GM21825 (cell line): Measurements from ENCODE around the gene MYH9.

Experiments
- ATAC-seq: cut with Tn5 transposase; IDR thresholded peaks from one replicate; pipeline ENCODE4 v1.9.1; 2021; ENCODE audit warnings: mild to moderate bottlenecking, moderate library complexity; ENCODE audit not compliant: unreplicated experiment

The MYH9 gene

GRCh38 chr22:36369004-36369921 is 18.5 kb downstream of the MYH9 start:
- no peak for ATAC-seq

- ATAC-seq, result no peak
These were observed 19.3 kb downstream of the MYH9 start for GRCh38 chr22:36368359-36368983.

GRCh38 chr22:36367479-36367878 is 20.3 kb downstream of the MYH9 start:
- ATAC-seq, result no peak

DNA sequence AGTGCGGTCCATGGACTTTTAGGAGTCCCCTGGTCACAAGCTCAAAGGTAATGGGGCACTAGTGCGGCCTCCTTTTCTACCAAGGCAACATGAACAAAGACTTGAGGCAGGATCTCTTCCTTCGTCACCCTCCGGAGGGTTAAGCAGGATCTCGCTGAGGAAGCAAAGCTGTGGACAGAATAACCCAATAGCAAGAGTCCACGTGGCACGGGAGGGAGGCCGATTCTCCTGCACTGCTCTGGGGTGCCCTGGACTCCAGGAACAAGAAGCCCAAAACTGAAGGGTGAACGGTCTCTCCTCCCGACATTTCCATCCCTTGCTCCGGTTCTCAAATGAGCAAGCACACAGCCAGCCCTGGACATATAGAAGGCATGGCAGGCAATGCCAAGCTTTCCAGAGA is 20.7 kb downstream of the MYH9 start:
- ATAC-seq, result no peak

- no peak for ATAC-seq
These were observed 21.5 kb downstream of the MYH9 start for GRCh38 chr22:36366291-36366708.

DNA sequence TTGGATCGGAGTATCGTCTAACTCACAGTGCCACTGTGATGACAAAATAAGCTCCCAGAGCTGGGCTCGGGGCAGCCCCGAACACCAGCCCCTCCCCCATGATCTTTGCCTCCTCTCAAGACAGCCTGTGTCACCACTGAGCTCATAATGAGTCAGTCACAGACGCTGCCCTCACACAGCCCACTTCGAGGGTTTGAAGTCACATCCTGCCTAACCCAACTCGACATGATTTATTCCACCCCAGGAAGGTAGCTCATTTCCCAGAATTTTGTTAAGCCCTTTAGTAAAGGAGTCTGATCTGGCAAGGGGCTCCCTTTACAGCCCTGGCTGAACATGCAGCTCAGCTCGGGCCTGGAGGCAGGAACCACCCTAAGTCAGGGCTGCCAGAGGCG is 22.8 kb downstream of the MYH9 start:
- ATAC-seq, result no peak

- no peak for ATAC-seq
These were observed 23.3 kb downstream of the MYH9 start for GRCh38 chr22:36364255-36365019.

DNA sequence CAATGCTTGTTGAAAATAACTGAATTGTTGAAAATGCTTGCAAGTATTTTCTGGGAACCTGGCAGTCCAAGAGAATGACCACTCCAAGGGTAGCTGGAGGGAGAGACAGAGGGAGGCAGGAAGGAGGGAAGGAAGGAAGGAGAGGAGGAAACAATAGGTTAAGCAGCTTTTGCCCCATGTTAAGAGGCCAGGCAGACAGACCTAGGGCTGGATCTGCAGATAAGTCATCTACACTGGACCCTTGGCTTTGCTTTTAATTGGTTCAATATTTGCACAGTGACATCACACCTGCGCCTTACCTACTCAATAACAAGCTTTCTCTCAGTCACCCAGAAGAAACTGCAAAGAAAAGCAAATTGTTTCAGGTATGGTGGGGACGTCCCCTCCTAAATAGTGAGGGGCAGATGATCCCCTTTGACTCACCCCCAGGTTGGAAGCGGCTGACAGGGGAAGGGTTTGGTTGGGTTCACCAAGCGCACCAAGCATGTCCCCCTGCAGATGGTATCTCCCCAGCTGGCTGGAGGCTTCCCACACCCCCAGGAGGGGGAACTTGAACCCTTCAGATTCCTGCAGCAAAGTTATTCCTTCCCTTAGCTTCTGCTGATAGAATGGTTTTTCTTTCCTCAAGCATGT is 24.3 kb downstream of the MYH9 start:
- no peak for ATAC-seq

- ATAC-seq, result no peak
These were observed 24.8 kb downstream of the MYH9 start for GRCh38 chr22:36362932-36363331.

DNA sequence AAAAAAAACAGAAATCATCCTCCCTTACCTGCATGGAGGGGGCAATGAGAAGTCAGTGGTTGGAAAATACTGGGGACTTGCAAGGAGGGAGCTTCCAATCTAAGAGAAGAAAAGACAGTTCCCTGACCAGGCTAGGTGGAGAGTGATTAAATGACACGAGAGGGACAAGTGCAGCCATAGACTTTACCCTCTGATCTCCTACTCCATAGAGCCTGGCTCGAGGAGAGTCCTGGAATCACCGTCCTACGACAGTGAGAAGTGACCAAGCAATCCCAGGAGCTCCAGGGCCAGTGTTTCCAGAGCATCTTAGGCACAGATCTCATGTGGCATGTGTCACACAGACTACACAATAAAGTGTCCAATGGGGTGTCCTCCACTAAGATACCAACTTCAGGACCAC is 25.7 kb downstream of the MYH9 start:
- ATAC-seq, result no peak

DNA sequence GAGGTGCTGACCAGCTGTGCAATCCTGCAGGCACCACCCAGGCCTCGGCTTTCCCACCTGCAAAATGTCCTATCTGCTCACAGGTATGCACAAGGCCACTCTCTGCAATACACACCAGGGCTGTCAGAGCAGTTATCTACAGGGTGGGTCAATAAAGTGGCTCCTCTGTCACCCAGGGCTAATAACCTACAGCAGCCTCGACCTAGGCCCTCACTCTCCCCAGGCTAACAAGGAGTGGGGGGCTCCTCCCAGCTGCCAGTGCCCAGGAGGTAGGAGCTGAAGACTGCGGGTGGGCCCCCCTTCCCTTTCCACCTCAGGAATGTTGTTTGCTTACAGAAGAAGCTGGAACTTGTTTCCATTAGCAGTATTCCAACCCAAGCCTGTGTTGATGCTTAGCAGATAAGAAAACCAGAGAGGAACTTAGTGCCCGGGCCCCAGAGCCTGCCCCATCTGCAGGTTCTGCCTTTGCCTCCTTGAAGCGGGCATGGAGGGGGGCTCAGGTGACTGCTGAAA is 26.8 kb downstream of the MYH9 start:
- no peak for ATAC-seq

DNA sequence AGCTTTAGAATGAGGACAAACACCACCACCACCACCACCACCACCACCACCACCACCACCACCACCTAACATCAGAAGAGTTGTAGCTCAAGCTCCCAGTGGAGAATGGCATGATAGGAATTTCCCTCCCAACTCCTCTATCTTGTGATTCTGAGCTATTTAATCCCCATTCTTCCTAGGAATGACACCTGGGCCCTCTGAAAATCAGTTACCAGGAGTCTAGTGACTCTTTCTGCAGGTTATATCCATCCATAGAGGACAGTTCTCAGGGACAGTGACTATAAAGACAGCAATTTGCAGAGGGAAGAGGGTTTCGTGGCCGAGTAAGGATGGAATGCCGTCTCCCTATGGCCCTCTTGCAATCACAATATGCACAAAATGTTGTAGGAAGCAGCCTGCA is 27.8 kb downstream of the MYH9 start:
- ATAC-seq, result no peak

GRCh38 chr22:36359470-36359996 is 28.2 kb downstream of the MYH9 start:
- ATAC-seq, result peak; percentile 22

- ATAC-seq, result peak; percentile 51
These were observed 29.0 kb downstream of the MYH9 start for GRCh38 chr22:36358533-36359469.

DNA sequence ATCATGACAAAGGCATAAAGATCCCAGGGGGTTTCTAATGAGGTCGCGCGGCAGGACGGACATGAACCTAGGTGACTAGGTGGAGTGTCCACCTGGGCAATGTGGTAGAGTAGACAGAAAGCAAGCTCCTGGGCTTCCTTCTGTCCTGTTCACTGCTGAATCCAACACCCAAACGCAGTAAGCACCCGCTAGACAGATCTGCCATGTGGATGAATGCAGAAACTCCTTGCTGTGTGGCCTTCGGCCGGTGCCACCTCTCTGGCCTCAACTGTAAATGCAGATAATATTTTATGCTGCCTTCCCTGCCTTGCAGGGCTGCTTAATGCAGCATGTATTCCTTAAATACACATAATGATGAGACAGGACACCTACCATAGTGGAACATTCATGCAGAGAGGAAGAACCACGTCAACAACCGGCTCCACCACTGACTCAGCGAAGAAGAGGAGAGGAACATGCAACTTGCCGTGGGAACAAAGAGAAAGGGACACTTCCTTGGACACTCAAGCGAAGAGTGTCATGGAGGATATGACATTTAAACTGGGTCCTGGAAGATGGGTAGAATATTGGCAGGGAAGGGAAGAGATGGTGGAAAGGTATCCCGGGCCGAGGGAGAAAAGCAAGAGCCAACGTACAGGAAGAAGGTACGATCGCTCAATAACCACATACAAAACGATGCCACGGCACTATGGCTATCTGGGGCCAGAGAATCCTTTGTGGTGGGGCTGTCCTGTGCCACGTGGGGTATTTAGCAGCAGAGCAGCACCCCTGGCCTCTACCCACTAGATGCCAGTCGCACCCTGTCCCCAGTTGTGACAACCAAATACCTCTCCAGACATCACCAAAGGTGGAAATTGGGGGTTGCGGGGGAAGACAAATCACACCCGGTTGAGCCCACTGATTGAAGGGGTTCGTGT is 30.8 kb downstream of the MYH9 start:
- no peak for ATAC-seq

DNA sequence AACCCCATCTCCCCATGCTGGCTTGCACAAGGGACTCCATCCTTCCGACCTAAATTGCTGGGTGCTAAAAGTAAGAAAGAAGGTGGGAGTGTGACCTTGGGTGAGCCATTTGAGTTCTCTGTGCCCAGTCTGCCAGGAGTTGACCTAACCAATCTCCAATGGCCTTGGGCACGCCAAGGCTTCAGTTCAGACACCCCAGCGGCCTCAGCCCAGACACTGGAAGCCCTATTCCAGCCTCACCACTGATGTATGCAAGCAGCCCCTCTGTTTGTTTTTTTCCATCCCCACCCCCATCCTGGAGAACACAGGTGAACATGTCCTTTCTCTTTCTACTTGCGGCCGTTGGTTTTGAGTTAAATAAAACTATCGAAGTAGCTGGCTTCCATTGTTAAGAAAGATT is 31.9 kb downstream of the MYH9 start:
- no peak for ATAC-seq

- ATAC-seq, result no peak
These were observed 32.4 kb downstream of the MYH9 start for GRCh38 chr22:36355362-36355761.

DNA sequence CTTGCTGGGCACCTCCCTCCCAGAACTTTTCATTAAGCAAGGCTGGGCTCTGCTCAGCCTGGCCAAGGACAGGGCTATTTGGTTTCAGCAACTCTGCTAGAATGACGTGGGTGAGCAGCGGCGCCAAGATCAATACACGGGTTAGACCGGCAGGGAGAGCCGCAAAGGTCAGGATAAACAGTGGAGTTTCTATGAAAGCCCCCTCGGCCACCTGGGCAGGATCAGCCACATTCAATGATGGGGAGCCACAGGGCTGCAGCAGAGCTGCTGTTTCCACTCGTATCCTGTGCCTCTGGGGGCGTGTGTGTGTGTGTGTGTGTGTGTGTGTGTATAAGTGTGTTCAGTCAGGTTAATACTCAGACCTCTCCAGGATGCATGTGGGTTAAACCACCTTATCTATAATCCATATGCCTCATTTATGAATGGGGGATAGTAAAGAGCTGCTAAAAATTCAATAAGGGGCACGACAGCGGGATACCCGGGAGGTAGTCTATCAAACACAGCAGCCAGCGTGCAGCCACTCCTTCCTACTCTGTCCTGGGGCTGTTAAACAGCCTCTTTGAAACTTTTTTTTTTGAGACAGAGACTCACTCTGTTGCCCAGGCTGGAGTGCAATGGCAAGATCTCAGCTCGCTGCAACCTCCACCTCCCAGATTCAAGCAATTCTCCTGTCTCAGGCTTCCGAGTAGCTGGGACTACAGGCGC is 34.8 kb downstream of the MYH9 start:
- ATAC-seq, result no peak
